Effector memory CD8-positive, alpha-beta T cell (primary cell): Measurements from ENCODE around the gene KATNBL1.
"Not testable (repeated sequence)": the region's sequence is repeated elsewhere in the genome, so short reads cannot be mapped to it uniquely, and the experiment has no call there.

Experiments
- ATAC-seq: fragments of 150-1000 bp; cut with Tn5 transposase; replicated peaks from 2 replicates; pipeline ENCODE4 v1.10.0; 2021; ENCODE audit warnings: mild to moderate bottlenecking, moderate library complexity
- DNase-seq, 3 experiments: peaks; one replicate each; pipeline ENCODE4 v3.0.0; 2021
- H3K27ac Mint-ChIP-seq, 2 donors: one replicate each; pipeline ENCODE4 v1.8.0; 2022; ENCODE audit warnings: mild to moderate bottlenecking in 2 of 2, mixed read lengths in 2 of 2, moderate library complexity in 2 of 2
- H3K27me3 Mint-ChIP-seq, 2 donors: one replicate each; pipeline ENCODE4 v1.8.0; 2022; ENCODE audit warnings: mixed read lengths in 2 of 2
- H3K36me3 Mint-ChIP-seq: one replicate; pipeline ENCODE4 v1.8.0; 2022; ENCODE audit warnings: mild to moderate bottlenecking, moderate library complexity, mixed read lengths; ENCODE audit not compliant: insufficient read depth
- H3K4me1 Mint-ChIP-seq, 2 donors: one replicate each; pipeline ENCODE4 v1.8.0; 2022; ENCODE audit warnings: low read depth in 2 of 2, mixed read lengths in 2 of 2
- H3K4me3 Mint-ChIP-seq, 2 donors: one replicate each; pipeline ENCODE4 v1.8.0; 2022; ENCODE audit warnings: mild to moderate bottlenecking in 2 of 2, mixed read lengths in 2 of 2, moderate library complexity in 2 of 2
- H3K9me3 Mint-ChIP-seq, 2 donors: one replicate each; pipeline ENCODE4 v1.8.0; 2022; ENCODE audit warnings: mixed read lengths in 2 of 2

Gene KATNBL1

DNA sequence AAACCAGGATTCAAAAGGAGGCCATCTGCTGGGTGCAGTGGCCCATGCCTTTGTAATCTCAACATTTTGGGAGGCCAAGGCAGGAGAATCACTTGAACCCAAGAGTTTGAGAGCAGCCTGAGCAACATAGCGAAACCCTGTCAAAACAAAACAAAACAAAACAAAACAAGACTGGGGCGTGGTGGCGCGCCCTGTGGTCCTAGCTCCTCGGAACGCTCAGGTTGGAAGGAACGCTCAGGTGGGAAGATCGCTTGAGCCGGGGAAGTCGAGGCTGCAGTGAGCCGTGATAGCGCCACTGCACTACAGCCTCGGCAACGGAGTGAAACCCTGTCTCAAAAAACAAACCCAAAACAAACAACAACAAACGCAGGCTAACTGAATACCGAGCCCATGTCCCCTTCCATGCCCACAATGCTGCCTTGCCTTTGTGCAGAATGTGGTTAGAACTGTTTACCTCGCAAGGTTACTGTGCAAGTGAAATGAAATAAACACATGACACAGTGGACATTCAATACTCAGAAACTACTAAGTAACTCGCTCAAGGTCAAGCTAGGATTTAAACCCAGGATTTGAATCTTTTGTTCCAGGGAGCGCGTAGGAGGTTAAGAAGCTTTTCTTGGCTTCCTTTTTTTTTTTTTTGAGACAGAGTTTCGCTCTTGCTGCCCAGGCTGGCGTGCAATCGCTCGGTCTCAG, 14.2 kb upstream of the KATNBL1 start:
- H3K9me3 Mint-ChIP-seq: no peaks in the 10 kb centered on the region
- H3K36me3 Mint-ChIP-seq: peaks cover 44% of the 10 kb centered on the region
- peak overlapping the region; percentile 100 for H3K27ac Mint-ChIP-seq
- ATAC-seq: no peak
- peak overlapping the region; percentile 96 to 98 for H3K4me3 Mint-ChIP-seq
- H3K4me1 Mint-ChIP-seq: peaks cover 16 to 31% of the 10 kb centered on the region in 2 donors
- no peaks in the 10 kb centered on the region for H3K27me3 Mint-ChIP-seq
- DNase-seq: no peak

DNA sequence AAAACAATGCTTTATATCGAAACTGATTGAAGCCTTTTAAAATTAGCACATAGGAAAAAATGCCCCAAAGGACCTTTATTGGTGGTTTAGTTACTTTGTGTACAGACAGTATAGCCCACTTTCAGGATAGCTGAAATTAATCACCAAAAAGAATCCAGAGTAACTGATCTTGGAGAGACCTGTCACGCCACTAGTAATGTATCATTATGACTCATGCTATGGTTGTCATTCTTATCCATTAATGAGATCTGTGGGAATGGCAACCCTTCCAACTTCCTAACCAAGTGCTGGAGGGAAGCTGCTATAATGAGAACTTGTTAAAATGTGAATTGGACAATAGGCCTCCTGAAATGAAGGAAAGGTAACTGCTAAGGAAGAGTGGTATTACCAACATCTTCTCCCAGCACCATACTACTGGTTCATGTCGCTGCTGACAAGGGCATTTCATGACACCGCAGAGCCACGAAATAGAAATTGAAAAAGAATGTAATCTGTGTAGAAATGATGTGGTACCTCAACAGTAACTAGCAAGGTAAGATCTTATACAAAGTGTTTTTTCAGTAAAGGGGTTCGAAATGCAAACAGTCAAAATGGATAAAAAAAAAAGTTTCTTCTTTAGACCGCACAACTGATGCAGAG, 7.8 kb upstream of the KATNBL1 start:
- Mint-ChIP-seq H3K27me3 (peaks cover 0 to 9% of the 10 kb centered on the region in 2 donors), H3K9me3 (no peaks in the 10 kb centered on the region), H3K36me3 (peaks cover 6% of the 10 kb centered on the region), H3K4me3 (no peak overlapping the region), H3K4me1 (no peaks in the 10 kb centered on the region), H3K27ac (no peak overlapping the region)
- DNase-seq (no peak), ATAC-seq (no peak)

DNA sequence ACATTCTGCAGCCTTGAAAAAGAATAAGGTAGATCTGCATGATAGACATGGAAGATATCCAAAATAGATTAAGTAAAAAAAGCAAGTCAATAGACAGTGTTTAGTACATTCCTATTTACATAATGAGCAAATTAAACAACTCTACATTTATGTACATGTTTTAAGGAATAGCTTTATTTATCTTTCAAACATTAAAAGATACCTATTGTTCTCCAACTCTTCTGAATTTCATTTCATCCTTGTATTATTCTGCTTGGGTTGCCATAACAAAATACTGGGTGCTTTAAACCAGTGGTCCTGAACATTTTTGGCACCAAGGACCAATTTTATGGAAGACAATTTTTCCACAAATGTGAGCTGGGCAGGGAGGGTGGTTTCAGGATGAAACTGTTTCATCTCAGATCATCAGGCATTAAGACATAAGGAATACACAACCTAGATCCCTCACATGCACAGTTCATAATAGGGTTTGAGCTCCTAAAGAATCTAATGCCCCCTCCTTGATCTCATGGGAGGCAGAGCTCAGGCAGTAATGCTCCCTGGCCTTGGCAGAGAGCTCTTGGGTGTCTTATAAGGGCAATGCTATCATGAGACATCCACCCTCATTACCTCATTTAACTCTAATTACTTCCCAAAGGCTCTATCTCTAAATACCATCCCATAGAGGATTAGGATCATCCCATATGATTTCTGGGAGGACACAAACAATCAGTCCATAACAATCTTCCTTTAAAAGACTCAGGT, 6.8 kb upstream of the KATNBL1 start:
- H3K4me1 Mint-ChIP-seq: no peaks in the 10 kb centered on the region
- no peaks in the 10 kb centered on the region for H3K36me3 Mint-ChIP-seq
- DNase-seq (no peak), ATAC-seq (no peak)
- no peak overlapping the region for H3K27ac Mint-ChIP-seq
- H3K4me3 Mint-ChIP-seq: no peak overlapping the region
- no peaks in the 10 kb centered on the region for H3K9me3 Mint-ChIP-seq
- H3K27me3 Mint-ChIP-seq: peaks cover 0 to 9% of the 10 kb centered on the region in 2 donors

DNA sequence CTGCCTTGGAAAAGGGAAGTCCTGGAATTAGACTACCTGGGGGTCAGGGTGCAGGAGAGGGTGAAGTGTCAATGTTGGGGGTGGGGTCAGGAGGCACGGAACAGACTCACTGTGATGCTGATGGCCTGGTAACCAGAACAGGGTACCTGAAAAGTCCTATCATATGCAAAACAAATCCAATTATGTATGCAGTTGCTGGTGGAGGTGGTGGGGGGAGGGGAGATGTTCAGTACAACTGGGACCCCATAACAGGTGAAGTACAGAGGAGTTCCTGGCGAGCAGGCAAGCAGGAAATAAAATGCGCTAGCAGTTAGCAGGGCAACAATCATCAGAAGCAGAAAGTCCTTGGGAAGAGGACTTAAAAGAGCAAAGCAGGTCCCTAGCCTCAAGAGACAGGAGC, 4.2 kb upstream of the KATNBL1 start:
- H3K9me3 Mint-ChIP-seq: no peaks in the 10 kb centered on the region
- H3K36me3 Mint-ChIP-seq: no peaks in the 10 kb centered on the region
- no peak for DNase-seq
- H3K27ac Mint-ChIP-seq: no peak overlapping the region
- H3K27me3 Mint-ChIP-seq: peaks cover 0 to 9% of the 10 kb centered on the region in 2 donors
- no peak for ATAC-seq
- peaks cover 1 to 5% of the 10 kb centered on the region in 2 donors for H3K4me1 Mint-ChIP-seq
- no peak overlapping the region for H3K4me3 Mint-ChIP-seq

DNA sequence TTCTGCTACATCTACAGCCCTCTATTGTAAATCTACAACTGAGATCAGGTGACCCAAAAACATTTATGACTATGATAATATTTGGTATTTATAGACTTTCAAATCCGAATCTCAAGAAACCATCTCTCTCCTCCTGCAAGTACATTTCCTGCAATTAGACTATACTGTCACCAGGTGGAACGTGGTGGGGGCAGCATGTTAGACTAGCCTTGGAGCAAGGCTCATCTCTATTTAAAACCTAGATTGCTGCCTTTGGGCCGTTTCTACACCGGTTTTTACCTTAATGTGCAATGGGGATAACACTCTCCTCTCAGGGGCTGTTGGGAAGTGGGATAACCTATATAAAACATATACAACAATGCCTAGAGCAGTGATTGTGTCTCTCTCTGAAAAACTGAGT, 3.8 kb upstream of the KATNBL1 start:
- DNase-seq (no peak), ATAC-seq (no peak)
- no peak overlapping the region for H3K4me3 Mint-ChIP-seq
- no peaks in the 10 kb centered on the region for H3K9me3 Mint-ChIP-seq
- no peaks in the 10 kb centered on the region for H3K36me3 Mint-ChIP-seq
- peaks cover 0 to 9% of the 10 kb centered on the region in 2 donors for H3K27me3 Mint-ChIP-seq
- peaks cover 1 to 10% of the 10 kb centered on the region in 2 donors for H3K4me1 Mint-ChIP-seq
- H3K27ac Mint-ChIP-seq: no peak overlapping the region

DNA sequence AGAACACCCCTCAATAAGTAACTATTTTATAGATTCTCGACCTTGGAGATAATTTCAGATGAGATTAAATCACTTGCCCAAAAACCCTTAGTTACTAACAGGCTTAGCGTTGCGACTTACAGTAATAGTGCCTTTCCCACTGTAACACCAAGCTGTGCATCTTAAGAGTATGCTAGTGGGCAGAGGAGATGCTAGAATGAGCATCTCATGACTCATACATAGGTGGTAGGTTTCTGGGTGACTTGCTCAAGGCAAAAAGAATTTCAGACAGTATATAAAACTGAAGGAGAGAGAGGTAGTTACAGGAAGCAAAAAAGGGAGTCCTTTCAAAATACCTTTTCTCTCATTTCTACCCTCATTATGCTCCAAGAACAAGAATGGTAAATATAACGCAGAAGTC, 3.9 kb downstream of the KATNBL1 start:
- no peaks in the 10 kb centered on the region for H3K27me3 Mint-ChIP-seq
- ATAC-seq (no peak), DNase-seq (no peak)
- H3K4me1 Mint-ChIP-seq: peaks cover 11 to 40% of the 10 kb centered on the region in 2 donors
- H3K36me3 Mint-ChIP-seq: no peaks in the 10 kb centered on the region
- no peak overlapping the region for H3K4me3 Mint-ChIP-seq
- H3K27ac Mint-ChIP-seq: no peak overlapping the region
- H3K9me3 Mint-ChIP-seq: no peaks in the 10 kb centered on the region

DNA sequence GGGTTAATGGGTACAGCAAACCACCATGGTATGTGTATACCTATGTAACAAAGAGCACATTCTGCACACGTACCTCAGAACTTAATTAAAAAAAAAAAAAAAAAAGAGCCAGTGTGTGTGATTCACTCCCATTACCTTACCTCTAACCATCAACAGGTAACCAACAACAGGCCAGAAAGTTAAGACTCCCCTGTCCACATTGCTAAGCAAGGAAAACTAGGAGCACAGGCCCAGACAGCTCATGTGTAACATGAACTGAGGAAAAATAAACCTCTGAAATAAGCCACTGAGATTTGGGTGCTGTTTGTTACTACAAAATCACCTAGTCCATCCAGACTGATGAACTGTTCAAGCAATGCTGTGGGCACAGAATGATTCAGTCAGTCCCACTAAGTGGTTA, 6.0 kb downstream of the KATNBL1 start:
- no peak overlapping the region for H3K4me3 Mint-ChIP-seq
- H3K27me3 Mint-ChIP-seq: no peaks in the 10 kb centered on the region
- H3K9me3 Mint-ChIP-seq: no peaks in the 10 kb centered on the region
- peaks cover 4% of the 10 kb centered on the region for H3K36me3 Mint-ChIP-seq
- ATAC-seq: no peak
- DNase-seq: no peak
- peaks cover 10 to 39% of the 10 kb centered on the region in 2 donors for H3K4me1 Mint-ChIP-seq
- no peak overlapping the region for H3K27ac Mint-ChIP-seq

DNA sequence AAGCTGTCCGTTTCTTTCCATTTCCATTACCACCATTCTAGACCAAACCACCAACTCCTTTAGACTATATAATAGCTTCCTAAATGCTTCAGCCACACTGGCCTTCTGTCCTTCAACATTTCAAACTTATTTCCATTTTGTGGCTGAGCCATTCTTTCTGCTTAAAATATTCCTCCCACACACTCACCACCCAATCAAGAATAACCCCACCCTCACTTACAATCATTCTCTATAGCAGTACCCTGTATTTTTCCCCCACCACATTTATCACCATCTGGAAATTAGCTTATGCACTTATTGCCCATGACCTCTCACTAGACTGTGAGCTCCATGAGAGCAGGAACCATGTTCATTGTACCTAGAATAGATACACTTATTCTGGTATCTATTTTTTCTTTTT, 6.6 kb downstream of the KATNBL1 start:
- no peak for ATAC-seq
- Mint-ChIP-seq H3K9me3 (no peaks in the 10 kb centered on the region), H3K27ac (no peak overlapping the region), H3K27me3 (no peaks in the 10 kb centered on the region), H3K4me3 (no peak overlapping the region), H3K4me1 (peaks cover 10 to 37% of the 10 kb centered on the region in 2 donors), H3K36me3 (peaks cover 4% of the 10 kb centered on the region)
- no peak for DNase-seq

DNA sequence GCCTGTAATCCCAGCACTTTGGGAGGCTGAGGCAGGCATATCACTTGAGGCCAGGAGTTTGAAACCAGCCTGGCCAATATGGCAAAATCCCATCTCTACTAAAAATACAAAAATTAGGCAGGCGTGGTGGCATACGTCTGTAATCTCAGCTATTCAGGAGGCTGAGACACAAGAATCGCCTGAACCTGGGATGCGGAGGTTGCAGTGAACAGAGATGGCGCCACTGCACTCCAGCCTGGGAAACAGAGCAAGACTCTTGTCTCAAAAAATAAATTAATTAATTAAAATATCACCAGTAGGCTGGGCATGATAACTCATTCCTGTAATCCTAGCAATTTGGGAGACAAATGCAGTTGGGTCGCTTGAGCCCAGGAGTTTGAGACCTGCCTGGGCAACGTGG, 16.6 kb downstream of the KATNBL1 start:
- H3K4me3 Mint-ChIP-seq, H3K9me3 Mint-ChIP-seq, ATAC-seq, H3K27ac Mint-ChIP-seq, DNase-seq, H3K36me3 Mint-ChIP-seq, H3K27me3 Mint-ChIP-seq: not testable (repeated sequence)
- H3K4me1 Mint-ChIP-seq: peaks cover 15 to 25% of the 10 kb centered on the region in 2 donors

DNA sequence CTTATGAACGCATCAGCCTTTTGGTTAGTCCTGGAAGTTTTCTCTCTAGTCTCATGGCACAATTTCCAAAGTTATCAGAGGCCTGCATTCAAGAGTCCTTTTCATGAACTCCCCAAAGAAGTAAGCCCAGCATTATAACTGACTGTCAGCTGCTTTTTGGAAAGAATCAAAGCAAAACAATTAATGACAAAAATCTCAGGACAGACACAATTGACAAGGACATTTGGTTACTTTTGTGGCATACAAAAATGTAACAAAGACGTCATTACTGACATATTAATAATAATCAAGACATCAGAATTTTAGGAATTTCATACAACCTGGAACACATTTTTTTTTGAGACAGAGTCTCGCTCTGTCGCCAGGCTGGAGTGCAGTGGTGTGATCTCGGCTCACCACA, 21.2 kb downstream of the KATNBL1 start:
- DNase-seq: no peak
- no peak for ATAC-seq
- Mint-ChIP-seq H3K4me3 (no peak overlapping the region), H3K27me3 (no peaks in the 10 kb centered on the region), H3K36me3 (peaks cover under 1% of the 10 kb centered on the region), H3K9me3 (no peaks in the 10 kb centered on the region), H3K27ac (no peak overlapping the region), H3K4me1 (peaks cover 10 to 32% of the 10 kb centered on the region in 2 donors)

DNA sequence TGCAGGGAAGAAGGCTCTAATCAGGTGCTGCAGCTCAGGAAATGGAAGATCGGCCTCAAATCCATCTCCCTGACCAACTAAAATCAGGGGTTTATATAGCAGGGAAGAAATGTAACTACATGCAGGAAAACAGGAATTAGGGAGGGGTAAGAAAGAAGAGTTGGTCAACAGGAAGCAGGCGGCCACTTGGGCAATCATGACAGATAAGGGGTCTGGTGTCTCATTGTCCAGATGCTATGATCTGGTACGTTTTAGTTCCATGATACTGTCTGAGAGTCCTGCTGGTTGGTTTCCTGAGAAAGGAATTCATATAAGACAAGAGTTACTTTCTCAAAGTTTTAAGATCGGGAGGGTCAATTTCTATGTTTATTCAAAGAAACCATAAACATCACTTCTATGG, 24.2 kb downstream of the KATNBL1 start:
- H3K4me3 Mint-ChIP-seq: no peak overlapping the region
- H3K36me3 Mint-ChIP-seq: no peaks in the 10 kb centered on the region
- ATAC-seq (no peak), DNase-seq (no peak)
- no peaks in the 10 kb centered on the region for H3K27me3 Mint-ChIP-seq
- no peaks in the 10 kb centered on the region for H3K9me3 Mint-ChIP-seq
- H3K4me1 Mint-ChIP-seq: peaks cover 12 to 38% of the 10 kb centered on the region in 2 donors
- peak overlapping the region in 1 of 2 donors; percentile 54 for H3K27ac Mint-ChIP-seq

DNA sequence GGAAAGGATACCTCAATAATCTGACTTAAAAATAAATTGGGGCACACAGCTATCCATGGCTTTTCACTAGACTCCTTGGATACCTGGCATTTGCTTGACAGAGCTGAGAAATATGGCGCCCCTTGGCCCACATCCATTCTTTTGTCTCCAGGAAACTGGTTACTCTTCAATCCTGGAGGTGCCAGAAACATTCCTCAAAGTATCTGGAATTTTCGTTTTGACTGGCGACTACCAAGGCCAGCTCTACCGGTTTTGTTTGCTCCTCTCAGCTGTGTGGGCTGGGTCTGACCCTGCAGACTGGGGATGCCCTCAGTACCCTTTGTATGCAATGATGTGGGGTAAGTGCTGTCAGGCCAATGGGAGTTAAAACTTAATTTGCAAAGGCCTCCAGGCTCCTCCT, 27.0 kb downstream of the KATNBL1 start:
- Mint-ChIP-seq H3K9me3 (no peaks in the 10 kb centered on the region), H3K36me3 (no peaks in the 10 kb centered on the region), H3K4me3 (no peak overlapping the region), H3K4me1 (peaks cover 13 to 36% of the 10 kb centered on the region in 2 donors), H3K27me3 (no peaks in the 10 kb centered on the region), H3K27ac (no peak overlapping the region)
- ATAC-seq (no peak), DNase-seq (no peak)

DNA sequence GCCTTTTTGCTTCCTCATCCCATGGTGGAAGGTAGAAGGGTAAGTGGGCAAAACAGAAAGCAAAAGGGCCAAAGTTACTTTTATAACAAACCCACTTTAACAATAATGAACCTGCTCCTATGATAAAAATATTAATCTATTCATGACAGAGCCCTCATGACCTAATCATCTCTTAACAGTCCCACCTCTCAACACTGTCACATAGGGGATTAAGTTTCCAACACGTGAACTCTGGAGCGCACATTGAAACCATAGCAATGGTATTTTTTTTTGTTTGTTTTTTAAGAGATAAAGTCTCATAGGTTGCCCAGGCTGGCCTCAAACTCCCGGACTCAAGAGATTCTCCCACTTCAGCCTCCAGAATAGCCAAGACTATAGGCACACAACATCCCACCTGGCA, 30.7 kb downstream of the KATNBL1 start:
- ATAC-seq (no peak), DNase-seq (no peak)
- Mint-ChIP-seq H3K27ac (no peak overlapping the region), H3K4me1 (peaks cover 9 to 18% of the 10 kb centered on the region in 2 donors), H3K36me3 (no peaks in the 10 kb centered on the region), H3K9me3 (peaks cover 1 to 2% of the 10 kb centered on the region in 2 donors), H3K4me3 (no peak overlapping the region), H3K27me3 (no peaks in the 10 kb centered on the region)
